ENCODE results near the gene SH2B3.

SH2B3 gene

DNA sequence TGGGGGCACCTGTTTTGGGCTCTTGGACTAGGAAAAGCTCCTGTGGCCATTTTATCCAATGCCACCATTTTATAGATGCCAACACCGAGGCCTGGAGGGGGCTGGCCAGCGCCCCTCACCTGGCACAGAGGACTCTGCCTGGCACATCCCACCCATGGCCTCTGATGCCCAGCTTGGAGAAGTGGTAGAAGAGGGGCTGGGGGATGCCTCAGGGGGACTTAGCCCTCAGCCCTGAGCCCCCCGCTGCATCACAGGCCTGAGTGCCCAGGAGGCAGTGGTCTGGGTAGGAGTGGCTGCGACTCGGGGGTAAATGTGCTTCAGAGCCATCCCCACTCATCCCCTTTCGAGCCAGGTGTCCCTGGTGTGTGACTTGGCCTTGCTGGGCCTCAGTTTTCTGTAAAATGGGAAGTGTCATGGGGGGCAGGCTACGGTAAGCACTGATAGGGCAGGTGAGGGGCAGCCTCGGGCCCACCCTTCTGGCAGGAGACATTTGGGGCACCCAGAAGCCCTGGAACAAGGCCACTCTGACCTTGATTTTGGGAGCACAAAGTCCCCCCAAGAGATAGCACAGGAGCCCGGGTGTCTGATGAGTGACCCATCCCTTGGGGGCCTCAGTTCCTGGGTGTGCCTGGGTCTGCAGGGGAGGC, 22.5 kb downstream of the SH2B3 start:
- peak overlapping the region; percentile 30 for H3K27ac ChIP-seq (ENCODE audit: low read depth, low read length)
- peak overlapping the region in 1 of 2 donors; percentile 32 for H3K4me3 ChIP-seq (ENCODE audit: low read depth in 1 of 2, low read length in 2 of 2)
- H3K9ac ChIP-seq (ENCODE audit: low read depth in 1 of 2, low read length in 2 of 2), result no peak overlapping the region
- no peaks in the 10 kb centered on the region for H3K27me3 ChIP-seq (ENCODE audit: control insufficient read depth in 1 of 2, insufficient read depth in 2 of 2, low read length in 2 of 2)
- no peaks in the 10 kb centered on the region for H3K36me3 ChIP-seq (ENCODE audit: control insufficient read depth in 1 of 2, insufficient read depth in 2 of 2, low read length in 2 of 2)
- H3K9me3 ChIP-seq (ENCODE audit: control insufficient read depth in 1 of 2, low read length in 2 of 2), result no peaks in the 10 kb centered on the region
- peaks cover 31 to 60% of the 10 kb centered on the region in 2 donors for H3K4me1 ChIP-seq (ENCODE audit: control insufficient read depth in 1 of 2, insufficient read depth in 2 of 2, low read length in 2 of 2)

DNA sequence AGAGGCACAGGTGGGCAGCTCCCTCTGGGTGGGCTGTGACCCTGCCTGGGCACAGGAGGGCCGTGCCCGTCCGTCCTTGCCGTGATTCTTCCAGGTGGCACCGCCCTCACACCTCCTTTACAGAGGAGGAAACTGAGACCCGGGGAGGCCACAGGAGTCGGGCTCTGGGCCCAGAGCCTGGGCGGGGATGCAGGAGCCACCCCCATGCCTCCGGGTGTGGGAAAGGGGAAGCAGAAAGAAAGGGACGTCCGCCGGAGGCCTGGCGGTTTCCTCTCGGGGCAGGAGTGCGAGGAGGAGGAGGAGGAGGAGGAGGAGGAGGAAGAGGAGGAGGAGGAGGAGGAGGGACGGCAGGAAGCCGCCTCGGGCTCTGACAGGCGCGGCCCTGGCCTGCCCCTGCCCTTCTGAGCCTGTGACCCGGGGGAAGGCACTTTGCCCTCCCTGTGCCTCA, 23.0 kb downstream of the SH2B3 start:
- no peak overlapping the region for H3K9ac ChIP-seq (ENCODE audit: low read depth in 1 of 2, low read length in 2 of 2)
- H3K27ac ChIP-seq (ENCODE audit: low read depth, low read length), result peak overlapping the region; percentile 30
- H3K9me3 ChIP-seq (ENCODE audit: control insufficient read depth in 1 of 2, low read length in 2 of 2), result no peaks in the 10 kb centered on the region
- no peaks in the 10 kb centered on the region for H3K36me3 ChIP-seq (ENCODE audit: control insufficient read depth in 1 of 2, insufficient read depth in 2 of 2, low read length in 2 of 2)
- no peaks in the 10 kb centered on the region for H3K27me3 ChIP-seq (ENCODE audit: control insufficient read depth in 1 of 2, insufficient read depth in 2 of 2, low read length in 2 of 2)
- peaks cover 33 to 60% of the 10 kb centered on the region in 2 donors for H3K4me1 ChIP-seq (ENCODE audit: control insufficient read depth in 1 of 2, insufficient read depth in 2 of 2, low read length in 2 of 2)
- H3K4me3 ChIP-seq (ENCODE audit: low read depth in 1 of 2, low read length in 2 of 2), result peak overlapping the region in 1 of 2 donors; percentile 32

DNA sequence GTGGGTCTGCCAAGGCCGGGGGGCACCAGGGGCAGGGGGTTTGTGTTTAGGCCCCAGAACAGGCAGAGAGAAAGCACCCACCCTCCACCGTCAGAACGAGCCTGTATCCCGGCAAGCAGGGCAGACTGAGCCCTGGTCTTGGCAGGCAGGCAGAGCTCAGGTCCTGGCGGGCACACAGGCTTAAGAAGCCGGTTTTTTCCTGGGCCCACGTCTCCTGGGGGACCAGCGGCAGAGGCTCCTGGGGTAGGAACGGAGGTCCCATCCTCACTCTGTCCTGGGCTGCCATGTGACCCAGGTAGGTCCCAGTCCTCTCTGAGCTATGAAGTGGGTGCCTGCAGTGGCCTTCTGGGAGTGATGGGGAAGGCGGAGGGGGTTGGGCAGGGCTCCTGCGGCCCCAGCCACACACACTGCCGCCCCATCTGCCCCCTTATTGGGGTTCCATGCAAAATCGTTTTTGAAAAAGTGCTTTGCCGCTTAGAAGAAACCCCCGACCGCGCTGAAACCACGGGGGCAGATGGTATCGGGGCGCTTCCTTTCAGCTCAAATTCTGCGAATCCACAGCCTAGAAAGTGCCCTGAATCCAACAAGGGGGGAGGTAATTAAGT, 24.2 kb downstream of the SH2B3 start:
- Histone ChIP-seq H3K4me3 (ENCODE audit: low read depth in 1 of 2, low read length in 2 of 2) (peak overlapping the region; percentile 38 to 40), H3K36me3 (ENCODE audit: control insufficient read depth in 1 of 2, insufficient read depth in 2 of 2, low read length in 2 of 2) (no peaks in the 10 kb centered on the region), H3K9me3 (ENCODE audit: control insufficient read depth in 1 of 2, low read length in 2 of 2) (no peaks in the 10 kb centered on the region), H3K27me3 (ENCODE audit: control insufficient read depth in 1 of 2, insufficient read depth in 2 of 2, low read length in 2 of 2) (no peaks in the 10 kb centered on the region), H3K9ac (ENCODE audit: low read depth in 1 of 2, low read length in 2 of 2) (peak overlapping the region; percentile 39 to 64), H3K27ac (ENCODE audit: low read depth, low read length) (peak overlapping the region; percentile 43), H3K4me1 (ENCODE audit: control insufficient read depth in 1 of 2, insufficient read depth in 2 of 2, low read length in 2 of 2) (peaks cover 41 to 63% of the 10 kb centered on the region in 2 donors)

DNA sequence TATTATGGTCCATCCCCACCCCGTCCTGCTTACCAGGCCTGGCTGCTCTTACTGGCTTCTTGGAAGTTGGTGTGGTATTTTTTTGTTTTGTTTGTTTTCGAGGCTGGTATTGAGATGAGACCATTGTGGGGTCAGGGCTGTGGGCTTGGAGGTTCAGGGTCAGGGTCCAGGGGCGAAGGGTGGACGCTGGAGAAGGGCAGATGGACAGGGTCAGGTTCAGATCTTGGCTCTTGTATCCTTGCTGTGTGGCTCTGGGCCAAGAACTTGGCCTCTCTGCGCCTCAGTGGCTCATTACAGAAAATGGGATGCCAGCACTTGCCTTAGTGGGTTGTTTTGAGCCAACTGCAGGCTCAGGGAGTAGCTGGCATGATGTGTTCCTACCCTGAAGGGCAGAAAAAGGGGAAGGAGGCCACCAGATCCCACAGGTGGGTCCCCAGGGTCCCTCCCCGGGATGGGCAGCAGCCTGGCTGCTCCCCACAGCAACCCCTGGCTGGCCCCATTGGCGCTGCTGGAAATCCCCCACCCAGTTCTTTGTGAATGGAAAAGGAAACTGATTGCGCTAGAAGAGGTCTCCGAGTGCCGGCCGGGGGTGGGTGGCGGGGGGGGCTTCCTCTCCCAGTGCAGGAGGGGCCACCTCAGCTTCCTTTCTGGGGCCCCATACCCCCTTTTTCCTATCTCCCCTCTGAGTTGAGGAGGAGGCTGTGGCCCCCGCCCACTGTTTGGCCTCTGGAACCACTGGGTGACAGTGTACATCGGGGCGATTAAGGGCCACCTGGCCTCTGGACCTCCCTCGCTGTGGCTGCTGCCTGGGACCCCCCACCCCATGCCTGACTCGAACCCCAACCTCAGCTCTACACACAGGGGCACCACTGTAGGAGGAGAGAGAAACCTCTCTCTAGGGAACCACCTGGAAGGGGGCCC, 25.0 kb downstream of the SH2B3 start:
- Histone ChIP-seq H3K27me3 (ENCODE audit: control insufficient read depth in 1 of 2, insufficient read depth in 2 of 2, low read length in 2 of 2) (no peaks in the 10 kb centered on the region), H3K4me3 (ENCODE audit: low read depth in 1 of 2, low read length in 2 of 2) (peak overlapping the region; percentile 38 to 40), H3K4me1 (ENCODE audit: control insufficient read depth in 1 of 2, insufficient read depth in 2 of 2, low read length in 2 of 2) (peaks cover 43 to 65% of the 10 kb centered on the region in 2 donors)

DNA sequence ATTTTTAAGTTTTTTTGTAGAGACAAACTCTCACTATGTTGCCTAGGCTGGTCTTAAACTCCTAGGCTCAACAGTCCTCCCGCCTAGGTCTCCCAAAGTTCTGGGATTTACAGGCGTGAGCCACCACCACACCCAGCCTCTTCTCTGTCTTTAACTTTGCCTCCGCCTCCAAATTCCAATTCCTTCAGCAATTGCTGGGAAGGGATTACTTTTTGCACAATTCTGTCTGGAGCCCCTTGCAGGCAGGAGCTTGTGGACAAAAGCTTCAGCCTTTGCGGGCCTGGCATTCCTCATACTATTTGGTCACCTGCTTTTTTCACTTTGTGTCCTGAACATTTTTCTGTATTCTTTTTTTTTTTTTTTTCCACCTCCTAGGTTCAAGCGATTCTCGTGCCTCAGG, 26.0 kb downstream of the SH2B3 start:
- Histone ChIP-seq H3K27me3 (ENCODE audit: control insufficient read depth in 1 of 2, insufficient read depth in 2 of 2, low read length in 2 of 2) (no peaks in the 10 kb centered on the region), H3K27ac (ENCODE audit: low read depth, low read length) (peak overlapping the region; percentile 1), H3K9me3 (ENCODE audit: control insufficient read depth in 1 of 2, low read length in 2 of 2) (no peaks in the 10 kb centered on the region), H3K4me1 (ENCODE audit: control insufficient read depth in 1 of 2, insufficient read depth in 2 of 2, low read length in 2 of 2) (peaks cover 51 to 68% of the 10 kb centered on the region in 2 donors), H3K4me3 (ENCODE audit: low read depth in 1 of 2, low read length in 2 of 2) (no peak overlapping the region), H3K9ac (ENCODE audit: low read depth in 1 of 2, low read length in 2 of 2) (no peak overlapping the region), H3K36me3 (ENCODE audit: control insufficient read depth in 1 of 2, insufficient read depth in 2 of 2, low read length in 2 of 2) (no peaks in the 10 kb centered on the region)

More for the DNA sequence above, 25.0 kb downstream of the SH2B3 start:
- H3K9ac ChIP-seq (ENCODE audit: low read depth in 1 of 2, low read length in 2 of 2), result peak overlapping the region; percentile 39 to 64
- H3K27ac ChIP-seq (ENCODE audit: low read depth, low read length), result peak overlapping the region; percentile 72
- no peaks in the 10 kb centered on the region for H3K36me3 ChIP-seq (ENCODE audit: control insufficient read depth in 1 of 2, insufficient read depth in 2 of 2, low read length in 2 of 2)
- H3K9me3 ChIP-seq (ENCODE audit: control insufficient read depth in 1 of 2, low read length in 2 of 2), result no peaks in the 10 kb centered on the region

DNA sequence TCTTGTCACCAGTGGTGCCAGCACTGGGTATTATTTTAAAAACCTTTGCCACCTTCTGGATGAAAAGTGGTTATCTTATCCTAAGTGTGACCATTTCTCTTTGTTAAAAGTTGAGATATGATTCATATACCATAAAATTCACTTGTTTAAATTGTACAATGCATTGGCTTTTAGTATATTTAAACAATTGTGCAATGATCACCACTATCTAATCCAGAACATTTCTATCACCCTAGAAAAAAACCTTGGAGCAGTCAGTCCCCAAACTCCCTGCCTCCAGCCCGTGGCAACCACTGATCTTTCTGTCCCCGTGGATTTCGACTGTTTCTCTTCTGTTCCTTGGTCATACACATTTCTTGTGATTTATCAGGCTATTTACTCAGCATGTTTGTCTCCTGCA, 28.3 kb downstream of the SH2B3 start:
- Histone ChIP-seq H3K4me3 (ENCODE audit: low read depth in 1 of 2, low read length in 2 of 2) (no peak overlapping the region), H3K9ac (ENCODE audit: low read depth in 1 of 2, low read length in 2 of 2) (no peak overlapping the region), H3K36me3 (ENCODE audit: control insufficient read depth in 1 of 2, insufficient read depth in 2 of 2, low read length in 2 of 2) (no peaks in the 10 kb centered on the region), H3K27me3 (ENCODE audit: control insufficient read depth in 1 of 2, insufficient read depth in 2 of 2, low read length in 2 of 2) (no peaks in the 10 kb centered on the region), H3K27ac (ENCODE audit: low read depth, low read length) (peak overlapping the region; percentile 48), H3K4me1 (ENCODE audit: control insufficient read depth in 1 of 2, insufficient read depth in 2 of 2, low read length in 2 of 2) (peaks cover 46 to 63% of the 10 kb centered on the region in 2 donors), H3K9me3 (ENCODE audit: control insufficient read depth in 1 of 2, low read length in 2 of 2) (no peaks in the 10 kb centered on the region)

DNA sequence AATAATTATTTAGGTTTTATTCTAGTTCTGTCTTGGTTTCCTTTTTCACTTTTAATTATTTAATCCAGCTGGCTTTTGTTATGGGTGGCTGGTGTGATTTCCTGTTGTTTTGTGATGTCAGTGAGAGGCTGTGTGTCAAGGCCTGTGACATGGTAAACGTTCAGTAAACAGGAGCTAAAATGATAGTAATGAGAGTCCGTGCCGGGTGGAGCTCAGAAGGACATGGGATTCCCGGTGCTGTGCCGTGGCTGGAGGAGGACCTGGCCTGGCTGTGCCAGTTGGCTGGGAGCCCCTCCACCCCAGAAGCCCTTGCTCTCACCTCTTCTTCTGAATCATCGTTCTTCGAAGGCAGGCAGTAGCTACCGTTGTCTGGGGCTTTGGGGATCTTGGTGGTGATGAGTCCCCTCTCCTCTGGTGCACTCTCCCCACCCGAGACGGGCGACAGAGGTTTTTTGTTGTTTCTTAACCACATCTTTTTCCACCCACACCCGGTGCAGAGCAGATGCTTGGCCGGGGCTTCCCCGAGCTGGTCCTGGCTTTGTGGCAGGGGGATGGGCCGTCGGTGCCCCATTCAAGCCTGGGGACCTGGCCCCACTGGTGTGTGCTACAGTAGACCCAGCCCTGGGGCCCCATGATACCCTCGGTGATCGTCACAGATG, 29.1 kb downstream of the SH2B3 start:
- no peaks in the 10 kb centered on the region for H3K36me3 ChIP-seq (ENCODE audit: control insufficient read depth in 1 of 2, insufficient read depth in 2 of 2, low read length in 2 of 2)
- H3K27ac ChIP-seq (ENCODE audit: low read depth, low read length), result peak overlapping the region; percentile 72
- peaks cover 41 to 59% of the 10 kb centered on the region in 2 donors for H3K4me1 ChIP-seq (ENCODE audit: control insufficient read depth in 1 of 2, insufficient read depth in 2 of 2, low read length in 2 of 2)
- peak overlapping the region in 1 of 2 donors; percentile 53 for H3K4me3 ChIP-seq (ENCODE audit: low read depth in 1 of 2, low read length in 2 of 2)
- no peaks in the 10 kb centered on the region for H3K9me3 ChIP-seq (ENCODE audit: control insufficient read depth in 1 of 2, low read length in 2 of 2)
- no peaks in the 10 kb centered on the region for H3K27me3 ChIP-seq (ENCODE audit: control insufficient read depth in 1 of 2, insufficient read depth in 2 of 2, low read length in 2 of 2)
- H3K9ac ChIP-seq (ENCODE audit: low read depth in 1 of 2, low read length in 2 of 2), result peak overlapping the region; percentile 37 to 48

DNA sequence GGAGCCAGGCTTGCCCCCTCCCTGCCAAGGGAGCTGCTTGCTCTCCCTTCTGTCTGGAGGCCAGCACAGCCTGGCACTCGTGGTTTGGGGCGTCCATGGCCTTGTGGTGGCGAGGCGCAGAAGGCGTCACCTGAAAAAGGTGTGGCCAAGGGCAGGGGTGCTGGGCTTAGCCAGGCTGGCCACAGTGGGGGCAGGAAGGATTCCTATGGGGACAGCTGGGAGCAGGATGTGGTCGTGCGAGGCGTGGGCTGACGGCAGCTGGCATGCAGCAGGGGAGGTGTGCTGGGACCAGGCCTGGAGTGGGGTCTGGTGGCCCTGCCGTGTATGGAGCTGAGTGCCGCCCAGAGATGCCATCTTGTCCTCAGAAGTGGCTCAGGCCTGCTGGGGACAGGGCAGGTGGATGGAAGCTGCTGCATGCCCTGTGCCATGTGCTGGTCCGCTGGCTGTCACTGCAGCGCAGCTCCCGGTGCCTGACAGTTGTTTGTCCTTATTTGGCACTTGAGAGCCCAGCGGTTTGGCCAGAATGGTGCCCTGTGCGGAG, 30.0 kb downstream of the SH2B3 start:
- Histone ChIP-seq H3K27me3 (ENCODE audit: control insufficient read depth in 1 of 2, insufficient read depth in 2 of 2, low read length in 2 of 2) (no peaks in the 10 kb centered on the region), H3K27ac (ENCODE audit: low read depth, low read length) (no peak overlapping the region), H3K36me3 (ENCODE audit: control insufficient read depth in 1 of 2, insufficient read depth in 2 of 2, low read length in 2 of 2) (no peaks in the 10 kb centered on the region), H3K9ac (ENCODE audit: low read depth in 1 of 2, low read length in 2 of 2) (peak overlapping the region in 1 of 2 donors; percentile 26), H3K9me3 (ENCODE audit: control insufficient read depth in 1 of 2, low read length in 2 of 2) (no peaks in the 10 kb centered on the region), H3K4me1 (ENCODE audit: control insufficient read depth in 1 of 2, insufficient read depth in 2 of 2, low read length in 2 of 2) (peaks cover 32 to 59% of the 10 kb centered on the region in 2 donors), H3K4me3 (ENCODE audit: low read depth in 1 of 2, low read length in 2 of 2) (no peak overlapping the region)

DNA sequence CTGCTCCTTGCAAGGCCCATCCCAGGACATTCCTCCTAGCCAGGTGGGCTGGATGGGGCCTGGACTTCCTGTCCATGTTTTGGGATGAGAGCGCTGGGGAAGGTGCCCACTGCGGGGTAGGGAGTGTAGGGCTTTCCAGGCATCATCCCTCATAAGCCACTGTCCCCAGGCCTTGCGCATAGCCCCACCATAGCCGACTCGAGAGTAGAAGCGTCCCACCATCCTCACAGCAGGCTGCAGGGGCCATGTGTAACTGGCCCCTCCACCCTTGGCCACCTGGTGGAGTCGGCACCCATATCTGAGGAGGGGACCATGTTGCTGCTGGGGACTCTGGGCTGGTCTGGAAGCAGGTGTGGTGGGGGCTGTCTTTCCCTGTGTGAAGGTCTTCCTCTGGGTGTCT, 30.5 kb downstream of the SH2B3 start:
- Histone ChIP-seq H3K9ac (ENCODE audit: low read depth in 1 of 2, low read length in 2 of 2) (peak overlapping the region in 1 of 2 donors; percentile 26), H3K9me3 (ENCODE audit: control insufficient read depth in 1 of 2, low read length in 2 of 2) (no peaks in the 10 kb centered on the region), H3K36me3 (ENCODE audit: control insufficient read depth in 1 of 2, insufficient read depth in 2 of 2, low read length in 2 of 2) (no peaks in the 10 kb centered on the region), H3K27ac (ENCODE audit: low read depth, low read length) (no peak overlapping the region), H3K27me3 (ENCODE audit: control insufficient read depth in 1 of 2, insufficient read depth in 2 of 2, low read length in 2 of 2) (no peaks in the 10 kb centered on the region), H3K4me1 (ENCODE audit: control insufficient read depth in 1 of 2, insufficient read depth in 2 of 2, low read length in 2 of 2) (peaks cover 32 to 62% of the 10 kb centered on the region in 2 donors), H3K4me3 (ENCODE audit: low read depth in 1 of 2, low read length in 2 of 2) (no peak overlapping the region)
